Tibial nerve (tissue), 4 donors: ENCODE results near the gene FANCG. TPM values are rescaled to one million over a fixed set of nuclear protein-coding genes. Genes with fewer than 3 reads are reported as not detected.

Experiments
- DNase-seq, 2 donors: peaks; one replicate each; pipeline ENCODE4 v3.0.0-alpha.2; 2019; ENCODE audit warnings: low spot score in 2 of 2
- H3K27ac ChIP-seq, 4 donors: fragments of 200-600 bp; sonication (generic) in 3 of 4; one replicate each; pipeline ENCODE4 v1.5.1; 2017 to 2019; ENCODE audit warnings: mild to moderate bottlenecking in 1 of 4
- H3K27me3 ChIP-seq, 2 donors: fragments of 200-600 bp; sonication (generic) in 1 of 2; one replicate each; pipeline versions ENCODE4 v1.5.1 to v1.6.0; 2017 to 2019
- H3K36me3 ChIP-seq, 3 donors: fragments of 200-600 bp; sonication (generic); one replicate each; pipeline ENCODE4 v1.5.1; 2018 to 2019
- H3K4me1 ChIP-seq, 4 donors: fragments of 200-600 bp; sonication (generic) in 3 of 4; one replicate each; pipeline ENCODE4 v1.5.1; 2017 to 2019
- H3K4me3 ChIP-seq, 4 donors: fragments of 200-600 bp; sonication (generic) in 3 of 4; one replicate each; pipeline ENCODE4 v1.5.1; 2017 to 2019; ENCODE audit warnings: mild to moderate bottlenecking in 1 of 4, moderate library complexity in 1 of 4
- H3K9me3 ChIP-seq, 4 donors: fragments of 200-600 bp; sonication (generic) in 3 of 4; one replicate each; pipeline ENCODE4 v1.5.1; 2017 to 2019
- CTCF ChIP-seq, 5 experiments: fragments of 200-600 bp in 3 of 5; fragments of 450-650 bp in 2 of 5; sonication (generic) in 3 of 5; IDR thresholded peaks; one replicate each; pipeline ENCODE4 v1.5.1; 2016 to 2019; ENCODE audit warnings: antibody characterized with exemption in 5 of 5, mild to moderate bottlenecking in 3 of 5, moderate library complexity in 2 of 5
- EP300 ChIP-seq, 2 donors: sonication (generic); formaldehyde crosslinking; IDR thresholded peaks; one replicate each; pipeline ENCODE4 v1.6.1; 2017; ENCODE audit warnings: antibody characterized with exemption in 2 of 2, mild to moderate bottlenecking in 1 of 2
- POLR2A ChIP-seq, 2 donors: fragments of 450-650 bp; IDR thresholded peaks; one replicate each; pipeline ENCODE4 v1.6.1; 2017; ENCODE audit warnings: antibody characterized with exemption in 2 of 2, mild to moderate bottlenecking in 2 of 2, moderate library complexity in 2 of 2
- WGBS, 2 donors: methylation state at CpG; one replicate each; pipeline ENCODE4 v1.1.5; 2018; 5-methylcytosine and 5-hydroxymethylcytosine counted together
- total RNA-seq, 4 donors: library from RNA; depleted of rRNA; stranded (reverse); fragments of >200 nt; gene quantifications; one replicate each; pipeline ENCODE4 v1.1.0, GENCODE V29; 2016

FANCG gene
- total RNA-seq, 4 donors from 2014 or later: 14.4 to 30.8 (median 20.8) TPM

GRCh38 chr9:35106343-35106730 is 26.6 kb upstream of the FANCG start:
- Histone ChIP-seq H3K27ac (no peak overlapping the region), H3K4me1 (peaks cover 0 to 47% (median 28%) of the 10 kb centered on the region in 4 donors), H3K4me3 (no peak overlapping the region), H3K9me3 (no peaks in the 10 kb centered on the region), H3K27me3 (no peaks in the 10 kb centered on the region), H3K36me3 (peaks cover 0 to 55% (median 16%) of the 10 kb centered on the region in 3 donors)
- no peak for DNase-seq
- WGBS, 2 donors: 89 to 93% methylated on average over 7 of the region's 7 CpGs
- TF ChIP-seq EP300 (IDR thresholded peaks at IDR 0.05): no peak
- TF ChIP-seq POLR2A (IDR thresholded peaks at IDR 0.05): no peak
- TF ChIP-seq CTCF (IDR thresholded peaks at IDR 0.05): no peak

- Histone ChIP-seq H3K36me3 (peaks cover 0 to 61% (median 16%) of the 10 kb centered on the region in 3 donors), H3K4me1 (peaks cover 0 to 48% (median 24%) of the 10 kb centered on the region in 4 donors), H3K27ac (no peak overlapping the region), H3K4me3 (no peak overlapping the region), H3K9me3 (no peaks in the 10 kb centered on the region), H3K27me3 (no peaks in the 10 kb centered on the region)
- no peak for DNase-seq
- WGBS, 2 donors: 85 to 89% methylated on average over 12 to 13 of the region's 13 CpGs
- TF ChIP-seq CTCF (IDR thresholded peaks at IDR 0.05): no peak
- no peak for TF ChIP-seq POLR2A (IDR thresholded peaks at IDR 0.05)
- TF ChIP-seq EP300 (IDR thresholded peaks at IDR 0.05): no peak
Observed at GRCh38 chr9:35105571-35106342, 26.0 kb upstream of the FANCG start.

GRCh38 chr9:35105126-35105525 is 25.4 kb upstream of the FANCG start:
- Histone ChIP-seq H3K9me3 (no peaks in the 10 kb centered on the region), H3K36me3 (peaks cover 0 to 67% (median 16%) of the 10 kb centered on the region in 3 donors), H3K27me3 (no peaks in the 10 kb centered on the region), H3K4me3 (no peak overlapping the region), H3K27ac (no peak overlapping the region), H3K4me1 (peaks cover 0 to 42% (median 18%) of the 10 kb centered on the region in 4 donors)
- WGBS, 2 donors: 90 to 93% methylated on average over 12 of the region's 12 CpGs
- TF ChIP-seq EP300 (IDR thresholded peaks at IDR 0.05) (no peak), CTCF (IDR thresholded peaks at IDR 0.05) (no peak)
- no peak for DNase-seq

DNA sequence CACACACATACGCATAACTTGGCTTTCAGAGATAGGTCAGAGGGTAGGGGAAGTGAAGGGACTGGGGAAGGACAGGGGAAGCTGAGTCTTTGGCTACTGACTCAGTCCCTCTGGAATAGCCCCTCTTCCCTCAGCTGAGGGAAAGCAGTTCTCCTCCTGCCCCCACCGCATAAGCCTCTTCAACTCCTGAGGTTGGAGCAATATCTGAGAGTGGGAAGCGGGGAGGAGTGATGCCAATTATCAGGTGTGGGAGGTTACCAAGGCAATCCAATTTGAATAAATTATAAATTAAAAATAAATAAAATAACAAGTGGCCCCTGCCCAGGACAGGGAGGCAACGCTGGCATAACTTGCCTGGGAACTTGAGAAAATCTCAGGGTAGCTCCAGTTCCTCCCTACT is 24.8 kb upstream of the FANCG start:
- H3K27ac ChIP-seq: no peak overlapping the region
- H3K4me3 ChIP-seq: no peak overlapping the region
- no peak for DNase-seq
- no peak for TF ChIP-seq EP300 (IDR thresholded peaks at IDR 0.05)
- TF ChIP-seq CTCF (IDR thresholded peaks at IDR 0.05): no peak
- no peak for TF ChIP-seq POLR2A (IDR thresholded peaks at IDR 0.05)
- no peaks in the 10 kb centered on the region for H3K27me3 ChIP-seq
- peaks cover 0 to 36% (median 14%) of the 10 kb centered on the region in 4 donors for H3K4me1 ChIP-seq
- 89 to 91% methylated on average over 4 of the region's 4 CpGs for WGBS, 2 donors
- no peaks in the 10 kb centered on the region for H3K9me3 ChIP-seq
- H3K36me3 ChIP-seq: peaks cover 0 to 73% (median 16%) of the 10 kb centered on the region in 3 donors

DNA sequence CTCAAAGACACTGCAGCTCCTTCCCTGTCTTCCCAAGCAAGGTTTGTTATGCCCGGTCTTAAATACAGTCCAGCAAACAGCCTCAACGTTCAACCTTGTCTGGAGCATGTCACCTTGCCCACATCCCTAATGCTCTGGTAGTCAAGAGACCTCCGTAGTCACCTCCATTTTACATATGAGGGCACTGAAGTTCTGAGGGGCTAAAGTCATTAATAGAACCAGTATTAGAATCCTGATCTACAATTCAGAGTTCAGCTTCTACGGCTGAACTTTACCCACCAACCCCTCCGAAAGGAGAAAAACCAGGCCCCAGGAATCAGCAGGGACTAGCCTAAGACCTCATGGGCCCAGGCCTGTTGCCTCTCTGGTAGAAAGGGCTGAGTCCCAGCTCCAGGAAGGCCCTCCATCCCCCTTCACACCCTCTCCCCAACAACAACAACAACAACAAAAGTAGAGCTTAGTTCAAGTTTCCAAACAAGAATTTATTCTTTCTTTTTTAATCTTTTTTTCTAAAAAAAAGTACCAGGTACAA is 24.0 kb upstream of the FANCG start:
- Histone ChIP-seq H3K4me1 (peaks cover 0 to 29% (median 14%) of the 10 kb centered on the region in 4 donors), H3K4me3 (peak overlapping the region; percentile 49 to 92 (median 68)), H3K27me3 (no peaks in the 10 kb centered on the region), H3K9me3 (no peaks in the 10 kb centered on the region), H3K36me3 (peaks cover 0 to 76% (median 16%) of the 10 kb centered on the region in 3 donors), H3K27ac (peak overlapping the region; percentile 80 to 93 (median 90))
- WGBS, 2 donors: 15 to 19% methylated on average over 5 of the region's 5 CpGs
- no peak for TF ChIP-seq POLR2A (IDR thresholded peaks at IDR 0.05)
- TF ChIP-seq EP300 (IDR thresholded peaks at IDR 0.05): no peak
- no peak for TF ChIP-seq CTCF (IDR thresholded peaks at IDR 0.05)
- DNase-seq: no peak
